ENCODE data around the gene SCYL2.

GRCh38 chr12:100346660-100347059 is 79.7 kb downstream of the SCYL2 start:
- TF ChIP-seq CTCF (conservative IDR thresholded peaks at IDR 0.05; ENCODE audit: low read depth, low read length) (no peak), EZH2phosphoT487 (IDR thresholded peaks at IDR 0.05; ENCODE audit: borderline replicate concordance, low read length) (no peak)
